NCI-H1436 treated with DMSO at 0.1 percent for 48 hours (cell line): Measurements from ENCODE around the gene WWOX.

Source experiments
- DNase-seq: peaks from one replicate; lab custom pipeline; 2025; lab: John Stamatoyannopoulos, UW

Gene WWOX

DNA sequence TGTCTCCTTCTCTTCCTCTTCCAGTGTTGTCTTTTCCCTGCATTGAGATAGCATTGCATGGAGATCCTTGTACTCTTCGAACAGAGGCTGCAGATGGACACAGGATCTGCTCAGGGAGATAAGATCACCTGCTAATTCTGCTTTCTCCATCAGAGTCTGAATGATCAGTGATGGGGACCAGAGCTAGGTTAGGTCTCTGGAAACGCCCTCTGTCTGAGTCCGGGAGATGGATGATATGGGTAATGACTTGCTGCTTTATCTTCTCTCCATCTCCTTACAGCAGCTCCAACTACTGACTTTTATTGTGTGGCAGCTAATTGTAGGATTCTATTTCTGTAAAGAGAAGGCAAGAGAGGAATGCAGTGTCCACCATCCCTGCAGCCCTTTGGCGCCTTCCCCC is 435.6 kb downstream of the WWOX start:
- no peak for DNase-seq

DNA sequence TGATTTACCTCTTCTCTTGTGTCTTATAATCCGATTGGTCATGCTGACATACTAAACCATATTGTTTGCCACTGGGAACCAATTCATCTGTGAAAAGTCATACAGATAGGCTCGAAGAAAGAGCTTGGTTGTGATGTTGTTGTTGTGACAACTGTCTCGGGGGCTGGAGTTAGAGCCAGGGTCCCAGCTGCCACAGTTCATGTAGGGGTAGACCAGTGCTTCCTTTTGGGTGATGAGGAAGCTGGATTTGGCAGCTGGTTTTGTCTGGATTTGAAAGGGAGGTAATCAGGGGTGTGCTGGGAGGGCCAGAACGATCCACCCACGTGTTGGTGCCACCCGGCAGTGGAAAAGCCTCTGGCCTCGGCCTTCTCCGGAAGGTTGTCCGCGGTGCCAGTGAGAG is 438.1 kb downstream of the WWOX start:
- no peak for DNase-seq

DNA sequence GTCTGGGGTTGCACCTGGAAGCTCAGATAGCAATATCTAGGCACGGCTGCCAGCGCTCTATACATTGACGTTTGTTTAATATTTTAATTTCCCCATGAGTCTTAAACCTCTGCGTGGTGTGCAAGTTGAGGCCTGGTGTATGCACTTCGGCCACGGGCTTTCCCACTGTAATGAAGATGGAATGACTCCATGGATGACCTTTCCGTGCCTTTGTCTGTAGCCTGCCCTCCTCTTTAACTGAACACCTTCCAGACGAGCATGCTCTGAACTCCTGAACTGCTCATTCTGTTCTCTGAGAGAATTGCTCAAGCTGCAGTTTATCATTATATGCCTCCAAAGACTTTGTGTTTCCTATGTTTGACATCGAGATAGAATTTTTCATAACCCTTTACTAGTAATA is 438.8 kb downstream of the WWOX start:
- DNase-seq = no peak

DNA sequence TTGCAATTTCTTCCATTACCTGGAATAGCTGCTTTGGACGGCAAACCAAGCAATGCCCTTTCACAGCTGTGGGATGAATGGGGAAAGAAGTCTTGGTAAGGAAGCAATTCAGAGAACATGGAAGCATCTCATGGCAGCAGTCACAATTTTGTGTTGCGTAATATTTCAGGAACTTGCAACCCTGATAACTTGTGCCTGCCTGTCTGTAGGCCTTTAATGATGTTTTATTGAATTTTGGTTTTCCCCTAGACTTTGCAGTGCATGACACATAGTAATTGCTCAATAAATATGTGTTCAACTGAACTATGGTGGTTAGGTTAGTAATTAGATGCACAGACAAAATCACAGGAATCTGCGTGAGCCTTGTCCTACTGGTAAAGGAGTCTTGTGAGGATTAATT is 439.5 kb downstream of the WWOX start:
- DNase-seq = no peak

DNA sequence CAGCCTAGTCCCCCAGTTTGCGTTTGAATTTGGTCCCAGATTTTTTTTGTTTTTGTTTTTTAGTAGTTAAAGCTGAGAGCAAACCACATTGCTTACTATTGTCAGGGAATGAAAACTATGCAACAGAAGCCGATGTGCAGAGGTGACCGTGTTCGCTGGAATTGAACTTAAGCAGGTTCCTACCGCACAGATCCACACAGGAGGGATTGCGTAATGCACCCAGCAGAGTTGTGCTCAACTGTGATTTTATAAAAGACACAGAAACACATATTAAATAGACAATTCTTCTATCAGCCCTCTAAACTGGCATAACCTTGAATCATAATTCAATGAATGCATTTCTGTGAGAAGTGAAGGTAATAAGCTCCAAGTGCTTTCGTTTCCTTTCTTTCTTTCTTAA is 443.0 kb downstream of the WWOX start:
- no peak for DNase-seq

DNA sequence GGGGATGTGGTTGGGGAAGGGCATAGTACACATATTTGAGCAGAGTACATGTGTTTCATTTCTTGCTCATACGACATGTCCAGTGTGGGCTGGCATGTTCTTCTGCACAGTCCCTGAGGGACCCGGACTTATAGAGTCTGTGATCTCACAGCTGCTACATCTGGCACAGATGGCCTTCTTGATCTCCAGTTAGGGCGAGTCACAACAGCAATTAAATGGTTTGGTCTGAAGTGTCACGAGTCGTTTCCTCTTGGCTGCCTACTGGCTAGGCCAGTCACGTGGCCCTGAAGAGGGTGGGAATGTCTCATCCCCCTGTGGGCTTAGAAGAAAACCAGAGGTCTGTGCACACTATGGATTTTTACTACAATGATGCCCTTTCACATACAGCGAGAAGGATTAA is 443.6 kb downstream of the WWOX start:
- no peak for DNase-seq

DNA sequence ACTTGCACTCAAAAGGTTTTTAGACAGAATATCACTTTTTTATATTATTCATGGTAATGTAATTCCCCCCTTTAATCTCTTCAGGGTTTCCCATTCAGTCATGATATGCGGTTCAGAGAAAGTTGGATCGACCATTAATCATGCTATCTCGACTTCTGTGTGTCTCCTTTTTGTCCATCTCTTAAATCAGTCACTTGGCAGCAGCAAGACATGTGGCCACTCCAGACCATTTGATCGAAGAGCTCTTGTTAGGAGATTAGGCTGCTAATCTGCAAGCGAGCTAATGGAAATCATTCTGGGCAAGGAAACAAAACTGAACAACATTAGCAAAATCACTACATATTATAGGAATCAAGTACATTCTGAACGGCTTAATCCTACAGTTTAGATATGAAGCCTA is 449.9 kb downstream of the WWOX start:
- DNase-seq = no peak

DNA sequence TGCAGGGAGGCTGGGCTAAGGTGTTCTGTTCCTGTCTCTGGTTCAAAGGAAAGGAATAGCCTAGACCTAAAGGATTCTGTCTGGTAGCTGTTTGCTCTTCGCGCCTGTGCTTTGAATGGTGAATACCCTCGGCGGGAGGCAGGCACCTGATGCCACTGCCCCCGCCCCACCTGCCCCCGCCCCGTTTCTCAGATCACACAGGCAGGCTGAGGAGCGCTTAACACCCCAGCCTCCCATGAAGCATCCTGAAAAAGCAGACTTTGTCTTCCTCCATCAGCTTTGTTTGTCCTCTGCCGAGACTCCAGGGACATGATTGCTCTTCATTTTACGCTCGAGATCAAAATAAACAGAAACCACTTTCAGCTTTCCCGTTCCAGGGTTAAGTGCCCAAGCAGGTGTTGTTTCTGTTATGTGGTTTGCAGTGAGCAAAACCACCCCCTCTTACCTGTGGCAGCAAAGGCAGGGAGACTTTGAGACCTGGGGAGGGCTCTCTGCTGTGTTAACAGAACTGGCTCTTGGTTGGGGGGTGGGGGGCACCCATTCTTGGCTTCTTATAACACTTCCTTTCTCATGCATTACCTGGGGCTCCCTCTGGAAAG is 452.1 kb downstream of the WWOX start:
- peak; percentile 89 for DNase-seq

DNA sequence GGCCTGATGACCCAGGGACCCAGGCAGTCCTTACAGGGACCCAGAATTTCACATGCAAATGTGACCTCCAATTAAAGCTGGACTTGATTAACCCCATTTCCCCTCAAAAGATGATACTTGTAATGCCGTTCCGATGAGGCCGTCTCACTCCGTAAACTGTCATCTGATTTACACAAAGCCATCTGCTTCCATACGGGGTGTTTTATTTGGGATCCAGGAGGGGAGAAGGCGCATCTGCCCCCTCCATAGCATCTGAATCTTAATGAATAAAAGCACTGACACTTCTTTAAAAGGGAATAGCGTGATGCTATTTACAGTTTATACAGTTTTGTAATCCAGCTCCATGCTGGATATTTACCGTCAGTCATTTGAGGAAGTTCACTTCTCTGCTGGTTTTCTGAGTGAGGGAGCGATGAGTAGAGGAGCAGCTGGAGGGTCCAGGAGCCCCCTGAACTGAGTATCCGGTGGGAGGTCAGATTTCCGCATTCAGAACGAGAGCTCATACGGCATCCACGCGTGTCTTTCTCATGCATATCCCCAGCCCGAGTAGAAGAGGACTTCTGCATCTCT is 452.7 kb downstream of the WWOX start:
- DNase-seq = no peak

DNA sequence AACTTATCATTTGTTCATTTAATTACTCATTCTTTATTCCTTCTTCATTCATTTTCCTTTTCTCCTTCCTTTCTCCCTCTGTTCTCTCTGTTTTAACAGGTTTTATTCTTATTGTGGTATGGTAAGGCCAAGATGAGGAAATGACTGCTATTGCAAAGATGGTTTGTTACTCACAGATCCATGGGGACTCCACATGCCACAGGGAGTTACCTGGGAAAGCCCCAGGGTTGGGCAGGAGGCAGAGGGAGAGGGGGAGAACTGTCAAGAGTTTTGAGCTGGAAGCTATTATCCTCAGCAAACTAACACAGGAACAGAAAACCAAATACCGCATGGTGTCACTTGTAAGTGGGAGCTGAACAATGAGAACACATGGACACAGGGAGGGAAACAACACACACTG is 453.3 kb downstream of the WWOX start:
- no peak for DNase-seq

DNA sequence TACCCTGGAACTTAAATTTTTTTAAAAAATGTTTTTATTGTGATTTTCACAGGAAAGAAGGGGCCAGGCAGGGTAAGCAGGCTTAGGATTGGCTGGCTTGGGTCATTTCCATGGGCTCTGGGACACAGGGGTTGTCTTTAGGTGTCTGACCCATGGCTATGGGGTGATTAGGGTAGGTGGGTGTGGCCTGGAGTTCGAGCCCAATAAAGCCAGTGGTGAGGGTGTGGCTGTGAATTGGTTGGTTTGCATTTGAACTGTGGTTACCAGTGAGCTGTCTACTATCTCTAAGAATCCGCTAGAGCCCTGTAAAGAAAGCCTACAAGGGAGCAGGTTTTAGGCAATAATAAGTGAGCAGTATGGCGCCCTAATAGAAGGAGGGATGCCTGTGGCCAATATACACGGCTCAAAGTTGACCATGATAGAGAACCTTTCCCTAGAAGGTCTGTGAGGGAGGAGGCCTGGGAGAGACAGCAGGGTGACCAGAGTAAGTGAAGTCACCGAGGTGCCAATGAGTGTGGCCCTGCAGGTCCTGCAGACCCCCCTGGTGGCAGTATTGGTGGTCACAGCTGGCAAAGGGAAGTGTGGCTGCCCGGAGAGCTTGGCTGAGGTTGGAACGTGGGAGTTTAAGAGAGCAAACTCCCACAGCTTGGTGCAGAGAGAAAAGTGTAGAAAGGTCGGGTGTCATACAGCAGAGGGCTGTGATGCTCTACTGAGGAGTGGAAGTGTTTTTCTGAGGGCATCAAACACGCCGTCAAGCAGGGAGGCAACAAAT is 454.0 kb downstream of the WWOX start:
- no peak for DNase-seq

DNA sequence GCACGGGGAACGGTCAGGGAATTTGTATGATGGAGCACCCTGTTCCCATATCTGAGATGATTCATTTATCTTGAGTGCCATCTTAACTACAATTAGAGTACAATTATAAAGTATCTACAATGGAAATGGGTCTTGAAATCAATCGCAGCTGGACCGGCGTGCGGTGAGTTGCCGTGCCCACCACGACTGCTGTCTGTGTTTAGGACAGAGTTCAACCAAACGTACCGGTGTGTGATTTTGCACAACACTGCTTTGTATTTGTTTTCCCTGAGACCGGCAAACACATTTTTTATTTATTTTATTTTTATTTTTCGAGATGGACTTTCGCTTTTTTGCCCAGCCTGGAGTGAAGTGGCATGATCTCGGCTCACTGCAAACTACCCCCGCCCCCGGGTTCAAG is 457.0 kb downstream of the WWOX start:
- DNase-seq = no peak

DNA sequence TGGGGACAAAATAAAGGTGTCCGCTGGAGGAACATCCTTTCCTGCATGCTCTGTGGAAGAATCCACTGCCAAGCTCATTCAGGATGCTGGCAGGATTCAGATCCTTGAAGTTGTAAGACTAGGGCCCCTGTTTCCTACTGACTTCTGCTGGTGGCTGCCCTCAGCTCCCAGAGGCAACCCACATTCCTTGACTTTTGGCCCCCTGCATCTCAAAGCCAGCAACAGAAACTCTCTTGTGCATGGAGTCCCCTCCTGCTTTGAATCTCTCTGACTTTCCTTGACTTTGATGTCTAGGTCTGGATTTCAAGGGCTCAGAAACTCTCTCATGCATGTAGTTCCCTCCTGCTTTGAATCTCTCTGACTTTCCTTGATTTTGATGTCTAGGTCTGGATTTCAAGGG is 461.5 kb downstream of the WWOX start:
- DNase-seq = no peak

DNA sequence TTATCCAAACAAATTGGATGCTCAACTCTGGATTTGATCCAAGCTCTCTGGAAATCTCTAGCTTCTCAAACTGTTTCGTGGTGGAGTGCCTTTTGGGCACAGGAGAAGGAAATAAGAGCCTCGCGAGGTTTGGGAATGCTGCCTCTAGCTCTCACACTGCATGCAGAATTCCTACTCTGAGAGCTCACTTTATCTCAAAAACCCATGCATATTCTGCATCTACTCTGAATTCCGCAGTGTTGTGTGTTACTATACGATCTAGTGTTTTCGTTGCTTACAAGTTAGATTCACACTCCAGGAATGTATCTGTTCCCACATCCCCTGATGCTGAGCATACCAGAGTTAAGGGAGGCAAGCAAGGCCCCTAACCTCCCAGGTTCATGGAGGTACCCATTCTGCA is 462.7 kb downstream of the WWOX start:
- no peak for DNase-seq

DNA sequence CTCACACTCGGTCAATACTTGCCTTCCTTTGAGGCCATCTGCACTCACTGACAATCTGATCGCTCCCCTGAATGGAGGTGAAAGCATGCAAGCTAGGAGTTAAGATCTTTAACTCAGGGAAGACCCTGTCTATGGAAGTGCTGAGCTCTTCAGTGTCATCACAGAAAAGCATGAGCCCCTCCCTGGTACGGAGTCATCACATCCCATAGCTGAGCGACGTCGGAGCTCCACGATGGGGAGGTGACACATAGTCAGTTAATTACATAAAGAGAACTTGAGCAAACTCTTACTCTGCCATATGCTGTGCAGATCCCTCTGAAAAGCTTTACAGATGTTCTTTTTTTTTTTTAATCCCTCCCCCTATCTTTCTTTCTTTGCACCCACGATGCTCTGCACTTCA is 463.2 kb downstream of the WWOX start:
- no peak for DNase-seq

DNA sequence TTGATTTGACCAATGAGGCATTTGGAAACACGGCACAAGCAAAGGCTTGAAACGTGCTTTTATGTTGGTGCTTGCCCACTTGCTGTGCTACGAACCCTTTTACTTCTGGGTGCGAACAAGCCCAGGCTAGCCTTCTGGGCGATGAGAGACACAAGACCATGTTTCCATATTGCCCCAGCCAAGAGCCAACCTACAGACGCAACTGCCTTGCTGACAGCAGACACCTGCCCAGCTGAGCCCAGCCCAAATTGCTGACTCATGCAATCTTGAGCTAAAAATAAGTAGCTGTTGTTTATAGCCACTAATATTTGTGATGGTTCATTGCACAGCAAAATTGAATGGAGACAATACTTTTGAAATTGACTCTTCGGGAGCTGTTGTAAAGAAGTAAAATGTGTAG is 464.5 kb downstream of the WWOX start:
- DNase-seq = peak; percentile 21

DNA sequence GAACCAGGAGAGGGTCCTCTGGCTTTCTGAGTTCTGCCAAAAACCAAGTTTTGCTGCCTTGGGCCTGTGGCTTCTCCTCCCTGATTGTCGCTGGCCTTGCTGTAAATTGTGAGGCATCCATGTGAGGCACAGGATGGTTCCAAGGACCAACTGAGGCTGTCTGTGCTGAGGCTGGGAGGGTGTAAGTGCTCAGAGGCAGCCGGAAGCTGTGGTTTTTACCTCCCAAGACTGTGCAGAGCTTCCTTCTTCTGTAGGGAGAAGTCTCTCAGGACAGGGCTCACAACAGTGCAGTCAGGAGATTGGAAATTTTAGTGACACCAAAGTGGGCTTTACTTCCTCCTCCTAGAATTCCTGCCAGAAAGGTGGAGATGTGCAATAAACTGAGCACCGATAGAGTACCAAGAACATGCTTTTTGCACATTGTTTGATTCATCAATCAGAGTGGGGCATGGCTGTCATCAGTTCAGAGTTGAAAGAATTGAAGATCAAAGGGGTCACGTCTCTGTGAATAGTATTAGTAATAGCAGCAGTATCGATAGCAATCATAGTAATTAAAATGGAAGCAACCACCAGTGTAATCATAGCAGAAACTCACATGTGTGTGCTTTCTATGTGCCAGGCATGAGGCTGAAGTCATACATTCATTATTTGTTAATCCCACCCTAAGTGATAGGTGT is 467.1 kb downstream of the WWOX start:
- DNase-seq = no peak

DNA sequence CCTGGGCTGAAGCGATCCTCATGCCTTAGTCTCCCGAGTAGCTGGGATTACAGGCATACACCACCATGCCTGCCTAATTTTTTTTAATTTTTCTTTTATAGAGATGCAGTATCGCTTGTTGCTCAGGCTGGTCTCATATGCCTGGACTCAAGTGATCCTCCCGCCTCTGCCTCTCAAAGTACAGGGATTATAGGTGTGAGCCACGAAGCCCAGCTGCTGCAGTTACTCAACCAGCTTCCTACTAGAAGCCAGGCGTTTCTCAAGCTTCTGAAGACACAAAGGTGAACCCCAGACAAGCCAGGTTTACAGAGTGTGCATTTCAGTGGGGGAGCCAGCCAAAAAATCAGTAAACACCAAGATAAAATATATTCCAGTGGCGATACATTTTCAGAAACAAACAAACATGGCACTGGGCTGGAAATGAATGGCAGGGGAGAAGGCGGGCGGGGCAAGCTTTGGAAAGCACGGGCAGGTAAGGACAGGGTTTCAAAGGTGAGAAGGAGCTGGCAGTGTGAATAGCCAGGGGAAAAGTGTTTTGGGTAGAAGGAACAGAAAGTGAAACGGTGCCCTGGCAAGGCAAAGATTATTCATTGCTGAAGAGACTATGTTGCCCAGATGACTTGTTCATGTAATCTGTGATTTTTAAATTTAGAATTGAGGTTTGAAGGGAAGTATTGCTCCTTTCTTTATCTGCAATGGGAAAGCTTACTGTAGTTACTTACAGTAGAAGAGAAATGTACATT is 471.1 kb downstream of the WWOX start:
- DNase-seq = no peak

DNA sequence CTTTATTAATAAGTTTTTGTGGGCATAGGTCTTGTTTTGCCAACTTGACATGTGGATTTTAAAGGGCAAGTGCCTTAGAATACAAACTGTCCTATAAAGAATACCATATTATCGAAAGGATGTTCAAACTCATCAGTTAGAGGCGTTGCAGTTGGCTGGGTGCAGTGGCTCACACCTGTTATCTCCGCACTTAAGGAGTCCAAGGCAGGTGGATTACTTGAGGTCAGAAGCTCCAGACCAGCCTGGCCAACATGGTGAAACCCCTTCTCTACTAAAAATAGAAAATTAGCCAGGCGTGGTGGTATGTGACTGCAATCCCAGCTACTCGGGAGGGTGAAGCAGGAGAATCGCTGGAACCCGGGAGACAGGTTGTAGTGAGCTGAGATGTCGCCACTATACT is 472.0 kb downstream of the WWOX start:
- no peak for DNase-seq

DNA sequence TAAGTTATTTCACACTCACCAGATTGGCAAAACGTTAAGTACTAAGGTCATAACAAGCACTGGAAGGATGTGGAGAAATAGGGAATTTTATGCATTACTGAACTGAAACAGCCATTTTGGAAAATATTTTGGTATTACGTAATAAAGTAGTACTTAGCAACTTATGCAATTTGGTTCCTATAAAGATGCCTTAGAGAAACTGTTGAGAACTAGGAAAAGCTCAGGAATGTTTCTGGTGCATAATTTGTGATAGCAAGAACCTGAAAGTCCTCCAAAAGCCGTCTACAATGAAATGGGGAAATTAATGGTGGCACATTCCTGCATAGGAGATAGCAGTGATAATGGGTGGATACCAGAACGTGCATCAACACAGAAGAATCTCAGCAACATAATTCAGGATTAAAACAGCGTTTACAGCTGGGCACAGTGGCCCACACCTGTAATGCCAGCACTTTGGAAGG is 472.5 kb downstream of the WWOX start:
- DNase-seq = no peak

DNA sequence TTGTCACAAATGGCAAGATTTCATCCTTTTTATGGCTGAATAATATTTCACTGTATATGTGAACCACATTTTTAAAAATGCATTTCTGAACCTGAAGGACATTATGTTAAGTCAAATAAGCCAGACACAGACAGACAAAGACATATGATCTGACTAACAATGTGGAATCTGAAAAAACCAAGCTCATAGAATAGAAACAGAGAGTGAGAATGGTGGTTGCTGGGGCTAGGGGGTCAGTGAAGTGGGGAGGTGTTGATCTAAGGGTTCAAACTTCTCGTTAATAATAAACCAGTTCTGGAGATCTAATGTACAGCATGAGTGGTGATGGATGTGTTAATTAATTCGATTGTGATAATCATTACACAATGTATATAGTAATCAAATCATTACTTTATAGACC is 475.1 kb downstream of the WWOX start:
- no peak for DNase-seq

DNA sequence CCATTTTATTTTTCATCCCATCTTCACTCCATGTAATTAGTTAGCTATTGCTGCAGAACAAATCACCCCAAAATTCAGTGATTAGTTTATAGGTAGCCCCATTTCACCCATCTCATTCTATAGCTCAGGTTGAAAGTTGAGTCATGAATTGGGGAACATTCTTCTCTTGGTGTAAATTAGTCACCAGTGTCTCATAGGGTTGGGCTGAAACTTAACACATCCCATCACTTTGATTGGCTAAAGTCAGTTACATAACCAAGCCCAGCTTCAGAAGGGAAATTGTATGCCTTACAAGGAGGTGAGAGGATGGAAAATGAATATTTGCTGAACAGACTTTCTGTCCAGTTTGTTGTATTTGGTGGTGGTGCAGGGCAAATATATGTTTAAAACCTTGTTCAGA is 477.5 kb downstream of the WWOX start:
- no peak for DNase-seq
